Fibroblast of lung (primary cell): ENCODE measurements around the gene TRIM74.
"Not testable (repeated sequence)": the region's sequence is repeated elsewhere in the genome, so short reads cannot be mapped to it uniquely, and the experiment has no call there.

ENCODE experiments used
- CTCF ChIP-seq, 2 donors: IDR thresholded peaks in 1 of 2; conservative IDR thresholded peaks in 1 of 2; 1 replicate in 1 of 2; 2 replicates in 1 of 2; pipeline ENCODE4 v1.5.1; 2011 to 2012; ENCODE audit warnings: low read length in 2 of 2, control low read depth in 1 of 2, inconsistent platforms in 1 of 2, low read depth in 1 of 2, mild to moderate bottlenecking in 1 of 2
- EZH2 ChIP-seq: IDR thresholded peaks from 2 replicates; pipeline ENCODE4 v1.5.1; 2012; ENCODE audit warnings: low read length, control low read depth, mild to moderate bottlenecking; ENCODE audit errors: missing control alignments

- not testable (repeated sequence) for TF ChIP-seq CTCF (conservative IDR thresholded peaks at IDR 0.05 in 1 of 2, IDR thresholded peaks at IDR 0.05 in 1 of 2; ENCODE audit: low read depth in 1 of 2, low read length in 2 of 2); EZH2
Observed at GRCh38 chr7:72974781-72975180, 5.5 kb upstream of the TRIM74 start.
